Urinary bladder (tissue), 4 donors: ENCODE data around the gene TMEM270. TPM values are rescaled to one million over a fixed set of nuclear protein-coding genes. Genes with fewer than 3 reads are reported as not detected.

Experiments used
- DNase-seq: peaks from one replicate; pipeline ENCODE4 v3.0.0-alpha.2; 2015; ENCODE audit errors: extremely low spot score
- H3K27ac ChIP-seq: one replicate; pipeline ENCODE4 v1.5.1; 2013; ENCODE audit warnings: low read depth, mild to moderate bottlenecking, moderate library complexity
- H3K36me3 ChIP-seq: one replicate; pipeline ENCODE4 v1.6.1; 2013; ENCODE audit warnings: mild to moderate bottlenecking, moderate library complexity; ENCODE audit not compliant: insufficient read depth
- H3K4me1 ChIP-seq: one replicate; pipeline ENCODE4 v1.6.1; 2013; ENCODE audit warnings: mild to moderate bottlenecking, moderate library complexity; ENCODE audit not compliant: insufficient read depth
- H3K4me3 ChIP-seq: one replicate; pipeline ENCODE4 v1.5.1; 2013; ENCODE audit warnings: low read depth, low read length
- WGBS: extraction: QIAGEN DNeasy Blood & Tissue Kit; methylation state at CpG from one replicate; pipeline ENCODE4 v1.1.7; 2013; 5-methylcytosine and 5-hydroxymethylcytosine counted together
- polyA plus RNA-seq: library from polyadenylated mRNA; stranded (reverse); fragments of 200-250 nt; gene quantifications from one replicate; pipeline ENCODE4 v1.2.3, GENCODE V29; 2013
- total RNA-seq: library from RNA; depleted of rRNA; stranded (reverse); fragments of >200 nt; gene quantifications from one replicate; pipeline ENCODE4 v1.2.3, GENCODE V29; 2014
- donor health status: healthy with polysubstance abuse.
- donor health status: healthy.

Gene TMEM270
- total and polyA plus RNA-seq, 2 donors = 0.09 TPM; not detected in 1

- Histone ChIP-seq H3K4me3 (no peak overlapping the region), H3K27ac (no peak overlapping the region), H3K36me3 (no peaks in the 10 kb centered on the region), H3K4me1 (no peaks in the 10 kb centered on the region)
- 48% methylated on average over 24 of the region's 24 CpGs for WGBS
- no peak for DNase-seq
These were observed 43.5 kb downstream of the TMEM270 start for GRCh38 chr7:73904219-73905137.

GRCh38 chr7:73905360-73905759, 44.4 kb downstream of the TMEM270 start:
- no peak for DNase-seq
- no peaks in the 10 kb centered on the region for H3K4me1 ChIP-seq
- no peaks in the 10 kb centered on the region for H3K36me3 ChIP-seq
- no peak overlapping the region for H3K4me3 ChIP-seq
- WGBS = 95% methylated on average over 15 of the region's 15 CpGs
- H3K27ac ChIP-seq = no peak overlapping the region

- H3K36me3 ChIP-seq = no peaks in the 10 kb centered on the region
- WGBS = 86% methylated on average over 13 of the region's 13 CpGs
- no peaks in the 10 kb centered on the region for H3K4me1 ChIP-seq
- no peak overlapping the region for H3K4me3 ChIP-seq
- DNase-seq = no peak
- no peak overlapping the region for H3K27ac ChIP-seq
These were observed 45.9 kb downstream of the TMEM270 start for GRCh38 chr7:73906874-73907273.

GRCh38 chr7:73907554-73908122, 46.7 kb downstream of the TMEM270 start:
- DNase-seq = no peak

GRCh38 chr7:73908123-73908611, 47.2 kb downstream of the TMEM270 start:
- 93% methylated on average over 17 of the region's 17 CpGs for WGBS
- H3K27ac ChIP-seq = no peak overlapping the region
- H3K4me3 ChIP-seq = no peak overlapping the region
- no peak for DNase-seq
- no peaks in the 10 kb centered on the region for H3K36me3 ChIP-seq
- no peaks in the 10 kb centered on the region for H3K4me1 ChIP-seq

More at GRCh38 chr7:73907554-73908122, 46.7 kb downstream of the TMEM270 start:
- no peak overlapping the region for H3K4me3 ChIP-seq
- whole genome bisulfite sequencing = 95% methylated on average over 12 of the region's 12 CpGs
- H3K27ac ChIP-seq = no peak overlapping the region
- H3K36me3 ChIP-seq = no peaks in the 10 kb centered on the region
- no peaks in the 10 kb centered on the region for H3K4me1 ChIP-seq

GRCh38 chr7:73909051-73909941, 48.3 kb downstream of the TMEM270 start:
- DNase-seq = no peak
- no peak overlapping the region for H3K27ac ChIP-seq
- WGBS = 53% methylated on average over 13 of the region's 13 CpGs

GRCh38 chr7:73909996-73910395, 49.0 kb downstream of the TMEM270 start:
- no peak for DNase-seq
- Histone ChIP-seq H3K4me1 (no peaks in the 10 kb centered on the region), H3K27ac (no peak overlapping the region), H3K36me3 (no peaks in the 10 kb centered on the region), H3K4me3 (no peak overlapping the region)
- WGBS = 94% methylated on average over 7 of the region's 7 CpGs

More at GRCh38 chr7:73909051-73909941, 48.3 kb downstream of the TMEM270 start:
- Histone ChIP-seq H3K4me1 (no peaks in the 10 kb centered on the region), H3K4me3 (no peak overlapping the region), H3K36me3 (no peaks in the 10 kb centered on the region)

GRCh38 chr7:73912223-73912622, 51.3 kb downstream of the TMEM270 start:
- H3K36me3 ChIP-seq = no peaks in the 10 kb centered on the region
- DNase-seq = no peak
- no peaks in the 10 kb centered on the region for H3K4me1 ChIP-seq
- H3K4me3 ChIP-seq = no peak overlapping the region
- H3K27ac ChIP-seq = no peak overlapping the region
- 85% methylated on average over 5 of the region's 5 CpGs for WGBS

Other genes starting within 250 kb of the TMEM270 start
- gene MLXIPL, start 236.6 kb upstream of the TMEM270 start, total RNA-seq = 0.37 TPM
- gene MLXIPL, start 236.6 kb upstream of the TMEM270 start, polyA plus RNA-seq = 4.1 TPM
- gene VPS37D, start 193.3 kb upstream of the TMEM270 start, total RNA-seq = 3.2 TPM
- gene VPS37D, start 193.3 kb upstream of the TMEM270 start, polyA plus RNA-seq = 4.7 TPM
- 2.6 TPM for gene DNAJC30, start 177.7 kb upstream of the TMEM270 start, total RNA-seq
- gene DNAJC30, start 177.7 kb upstream of the TMEM270 start, polyA plus RNA-seq = 11.4 TPM
- gene BUD23, start 177.6 kb upstream of the TMEM270 start, total RNA-seq = 22.9 TPM
- 69.4 TPM for gene BUD23, start 177.6 kb upstream of the TMEM270 start, polyA plus RNA-seq
- 9.0 TPM for gene STX1A, start 141.5 kb upstream of the TMEM270 start, total RNA-seq
- 9.8 TPM for gene STX1A, start 141.5 kb upstream of the TMEM270 start, polyA plus RNA-seq
- gene ABHD11, start 122.4 kb upstream of the TMEM270 start, total RNA-seq = 5.8 TPM
- 22.6 TPM for gene ABHD11, start 122.4 kb upstream of the TMEM270 start, polyA plus RNA-seq
- gene CLDN3, start 90.9 kb upstream of the TMEM270 start, total RNA-seq = 0.21 TPM
- gene CLDN3, start 90.9 kb upstream of the TMEM270 start, polyA plus RNA-seq = 1.6 TPM
- gene CLDN4, start 30.2 kb upstream of the TMEM270 start, total RNA-seq = 51.4 TPM
- 127 TPM for gene CLDN4, start 30.2 kb upstream of the TMEM270 start, polyA plus RNA-seq
- gene METTL27, start 18.6 kb upstream of the TMEM270 start, total RNA-seq = 2.9 TPM
- gene METTL27, start 18.6 kb upstream of the TMEM270 start, polyA plus RNA-seq = 1.0 TPM
- 483 TPM for gene ELN, start 167.0 kb downstream of the TMEM270 start, total RNA-seq
- gene ELN, start 167.0 kb downstream of the TMEM270 start, polyA plus RNA-seq = 191 TPM
- gene LIMK1, start 222.6 kb downstream of the TMEM270 start, total RNA-seq = 11.2 TPM
- gene LIMK1, start 222.6 kb downstream of the TMEM270 start, polyA plus RNA-seq = 14.7 TPM